Progenitor cell of endocrine pancreas (in vitro differentiated cells): ENCODE data around the gene ASTN1. TPM values are rescaled to one million over a fixed set of nuclear protein-coding genes. Genes with fewer than 3 reads are reported as not detected.

Experiments used
- DNase-seq: peaks from one replicate; pipeline ENCODE4 v3.0.0; 2021; ENCODE audit warnings: low spot score; ENCODE audit not compliant: unreplicated experiment
- H3K27ac Mint-ChIP-seq: 2 replicates; pipeline ENCODE4 v1.8.0; 2021; ENCODE audit warnings: mild to moderate bottlenecking, moderate library complexity, mixed read lengths
- H3K27me3 Mint-ChIP-seq: 2 replicates; pipeline ENCODE4 v1.8.0; 2021; ENCODE audit warnings: mixed read lengths
- H3K36me3 Mint-ChIP-seq: 2 replicates; pipeline ENCODE4 v1.8.0; 2022; ENCODE audit warnings: mixed read lengths; ENCODE audit not compliant: insufficient read depth
- H3K4me1 Mint-ChIP-seq: 2 replicates; pipeline ENCODE4 v1.8.0; 2021; ENCODE audit warnings: low read depth, mixed read lengths
- H3K4me3 Mint-ChIP-seq: 2 replicates; pipeline ENCODE4 v1.8.0; 2021; ENCODE audit warnings: low read depth, mild to moderate bottlenecking, moderate library complexity, mixed read lengths
- H3K9me3 Mint-ChIP-seq: 2 replicates; pipeline ENCODE4 v1.8.0; 2021; ENCODE audit warnings: low read depth, mixed read lengths
- CTCF ChIP-seq: fragments of 200-600 bp; sonication (generic); IDR thresholded peaks from one replicate; pipeline ENCODE4 v1.5.0; 2021; ENCODE audit warnings: antibody characterized with exemption, mild to moderate bottlenecking; ENCODE audit not compliant: unreplicated experiment
- total RNA-seq: library from RNA; stranded (reverse); gene quantifications from 2 replicates; pipeline ENCODE4 v1.2.1, GENCODE V29; 2021

Gene ASTN1
- total RNA-seq, 1 donor from 2014 or later: 0.72 TPM

DNA sequence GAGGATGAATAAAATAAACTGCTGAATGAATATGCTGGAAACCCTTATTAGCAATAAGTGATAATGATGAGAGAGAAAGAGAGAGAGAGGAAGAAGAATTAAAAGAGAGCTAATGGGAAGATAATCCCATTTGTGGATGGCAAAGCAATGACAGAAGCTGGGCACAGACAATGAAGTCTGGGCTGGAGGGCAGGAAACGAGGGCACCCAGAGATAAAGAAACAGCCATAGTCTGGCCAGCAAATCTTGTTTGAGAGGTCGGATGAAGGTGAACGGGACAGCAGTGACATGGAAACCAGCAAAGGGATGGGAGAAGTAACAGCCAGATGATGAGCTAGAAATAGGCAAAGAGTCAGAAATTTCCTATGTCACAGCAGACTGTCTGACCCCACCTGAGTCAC lies 155.9 kb downstream of the ASTN1 start:
- no peaks in the 10 kb centered on the region for H3K9me3 Mint-ChIP-seq
- DNase-seq: no peak
- TF ChIP-seq CTCF: no peak

GRCh38 chr1:177007437-177008161 lies 156.9 kb downstream of the ASTN1 start:
- TF ChIP-seq CTCF: no peak
- H3K4me3 Mint-ChIP-seq: no peak overlapping the region
- H3K4me1 Mint-ChIP-seq: no peaks in the 10 kb centered on the region
- no peaks in the 10 kb centered on the region for H3K9me3 Mint-ChIP-seq
- H3K27me3 Mint-ChIP-seq: peaks cover 10% of the 10 kb centered on the region
- no peak for DNase-seq
- no peaks in the 10 kb centered on the region for H3K36me3 Mint-ChIP-seq
- H3K27ac Mint-ChIP-seq: no peak overlapping the region

More for the DNA sequence above, 155.9 kb downstream of the ASTN1 start:
- Mint-ChIP-seq H3K27me3 (peaks cover 10% of the 10 kb centered on the region), H3K27ac (no peak overlapping the region), H3K36me3 (no peaks in the 10 kb centered on the region), H3K4me1 (no peaks in the 10 kb centered on the region), H3K4me3 (no peak overlapping the region)

DNA sequence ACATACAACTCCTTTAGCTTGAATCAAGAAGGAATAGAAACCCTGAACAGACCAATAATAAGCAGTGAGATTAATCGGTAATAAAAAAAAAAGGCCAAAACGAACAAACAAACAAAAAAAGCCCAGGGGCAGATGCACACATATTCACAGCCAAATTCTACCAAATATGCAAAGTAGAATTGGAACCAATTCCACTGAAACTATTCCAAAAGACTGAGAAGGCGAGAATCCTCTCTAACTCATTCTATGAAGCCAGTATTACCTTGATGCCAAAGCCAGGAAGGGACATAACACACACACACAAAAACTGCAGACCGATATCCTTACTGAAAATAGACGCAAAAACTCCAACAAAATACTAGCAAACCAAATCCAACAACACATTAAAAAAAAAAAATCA lies 161.6 kb downstream of the ASTN1 start:
- no peak overlapping the region for H3K4me3 Mint-ChIP-seq
- no peak for TF ChIP-seq CTCF
- DNase-seq: no peak
- no peaks in the 10 kb centered on the region for H3K9me3 Mint-ChIP-seq
- H3K27me3 Mint-ChIP-seq: no peaks in the 10 kb centered on the region
- H3K4me1 Mint-ChIP-seq: no peaks in the 10 kb centered on the region
- no peaks in the 10 kb centered on the region for H3K36me3 Mint-ChIP-seq
- no peak overlapping the region for H3K27ac Mint-ChIP-seq

DNA sequence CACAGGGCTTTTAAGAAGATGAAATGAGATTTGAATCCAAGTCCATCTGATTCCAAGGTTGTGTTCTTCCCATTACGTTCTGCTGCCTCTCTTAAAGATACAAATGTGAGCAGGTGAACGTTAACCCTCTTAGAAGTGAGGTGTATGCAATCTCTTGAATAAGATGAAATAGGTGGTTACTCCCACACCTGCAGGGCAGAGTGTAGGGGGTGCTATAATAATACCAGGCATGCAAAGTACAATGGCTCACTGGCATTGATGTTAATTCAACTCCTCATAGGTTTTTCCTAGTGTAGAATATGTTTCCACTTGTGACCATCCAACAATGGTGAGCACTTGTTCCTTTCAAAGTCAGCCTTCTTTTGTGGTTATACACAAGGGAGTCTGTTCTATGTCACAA lies 163.0 kb downstream of the ASTN1 start:
- TF ChIP-seq CTCF: no peak
- no peak overlapping the region for H3K27ac Mint-ChIP-seq
- peaks cover 2% of the 10 kb centered on the region for H3K27me3 Mint-ChIP-seq
- no peaks in the 10 kb centered on the region for H3K9me3 Mint-ChIP-seq
- no peaks in the 10 kb centered on the region for H3K36me3 Mint-ChIP-seq
- no peak overlapping the region for H3K4me3 Mint-ChIP-seq
- H3K4me1 Mint-ChIP-seq: peaks cover 2% of the 10 kb centered on the region
- no peak for DNase-seq

DNA sequence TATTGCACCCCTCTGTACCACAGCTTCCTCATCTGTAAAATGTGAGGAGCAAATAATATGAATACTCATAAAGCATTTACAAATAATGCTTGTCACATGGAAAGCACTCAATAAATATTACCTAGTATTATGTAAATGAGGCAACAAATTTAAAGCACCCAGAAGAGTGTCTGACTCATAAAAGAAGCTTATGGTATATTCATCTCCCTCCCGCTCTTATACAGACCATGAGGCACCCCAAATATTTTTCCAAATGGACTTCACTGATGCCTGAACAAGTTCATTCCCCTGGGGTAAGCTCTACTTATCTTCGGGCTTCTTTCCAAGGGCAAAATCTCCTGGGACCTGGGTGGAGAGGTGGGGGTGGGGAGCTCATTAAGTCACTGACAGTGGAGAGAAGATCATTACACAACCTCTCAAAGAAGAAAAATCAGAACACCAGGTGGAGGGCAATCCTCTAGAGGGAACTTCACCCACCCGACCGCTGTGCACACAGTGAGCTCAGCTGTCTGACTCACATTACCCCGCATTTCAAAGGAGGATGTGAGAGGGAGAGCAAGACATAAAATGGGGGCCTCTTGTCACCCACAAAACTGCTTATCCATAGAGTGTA lies 166.2 kb downstream of the ASTN1 start:
- no peak overlapping the region for H3K27ac Mint-ChIP-seq
- H3K9me3 Mint-ChIP-seq: no peaks in the 10 kb centered on the region
- no peak for TF ChIP-seq CTCF
- DNase-seq: no peak
- H3K36me3 Mint-ChIP-seq: no peaks in the 10 kb centered on the region
- H3K4me1 Mint-ChIP-seq: peaks cover 5% of the 10 kb centered on the region
- peaks cover 3% of the 10 kb centered on the region for H3K27me3 Mint-ChIP-seq
- H3K4me3 Mint-ChIP-seq: no peak overlapping the region
